Activated CD4-positive, CD25-positive, alpha-beta regulatory T cell treated with anti-CD3 and anti-CD28 coated beads, Interleukin-2, amount 50 U/mL, for 24 hours (primary cell): ENCODE results near the gene TBC1D4.
"Not testable (repeated sequence)": the region's sequence is repeated elsewhere in the genome, so short reads cannot be mapped to it uniquely, and the experiment has no call there.

Source experiments
- ATAC-seq, 2 donors: fragments of 150-1000 bp; cut with Tn5 transposase; one replicate each; pipeline ENCODE4 v1.10.0; 2021; ENCODE audit warnings: mild to moderate bottlenecking in 1 of 2, moderate library complexity in 1 of 2

The TBC1D4 gene

GRCh38 chr13:75312884-75313520 lies 169.0 kb downstream of the TBC1D4 start:
- peak; percentile 88 to 89 for ATAC-seq

GRCh38 chr13:75309981-75310580 lies 171.9 kb downstream of the TBC1D4 start:
- no peak for ATAC-seq

GRCh38 chr13:75308222-75308621 lies 173.7 kb downstream of the TBC1D4 start:
- ATAC-seq = peak; percentile 79

DNA sequence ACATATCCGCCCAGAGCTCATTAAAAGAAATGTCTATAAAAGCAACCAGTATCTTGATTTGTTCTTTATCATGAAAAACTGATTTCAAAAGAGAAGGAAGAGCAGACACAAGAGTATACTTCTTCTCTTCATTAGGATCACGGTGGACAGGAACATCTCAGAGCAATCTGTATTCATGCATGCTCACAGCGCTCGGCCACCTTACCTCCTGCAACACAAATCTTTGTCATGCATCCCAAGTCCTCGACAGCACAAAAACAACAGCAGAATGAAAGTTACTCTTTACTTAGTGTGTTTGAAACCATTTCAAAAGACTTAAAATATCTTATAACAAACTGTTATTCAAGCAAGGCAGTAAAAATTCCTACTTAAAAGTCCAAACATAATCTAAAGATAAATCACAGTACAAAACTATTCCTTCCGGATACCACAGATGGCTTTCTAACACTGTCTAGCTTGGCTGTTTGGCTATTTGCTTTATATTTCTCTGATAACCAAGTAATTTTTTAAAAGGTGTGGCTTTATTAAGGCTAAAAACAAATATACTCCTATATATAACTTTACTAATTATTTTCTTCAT lies 174.5 kb downstream of the TBC1D4 start:
- ATAC-seq = no peak

GRCh38 chr13:75306967-75307366 lies 175.0 kb downstream of the TBC1D4 start:
- ATAC-seq = not testable (repeated sequence)

GRCh38 chr13:75305059-75305458 lies 176.9 kb downstream of the TBC1D4 start:
- no peak for ATAC-seq

- ATAC-seq = no peak
Measured at GRCh38 chr13:75303263-75303662, 178.7 kb downstream of the TBC1D4 start.

- no peak for ATAC-seq
Measured at GRCh38 chr13:75302071-75302698, 179.8 kb downstream of the TBC1D4 start.

DNA sequence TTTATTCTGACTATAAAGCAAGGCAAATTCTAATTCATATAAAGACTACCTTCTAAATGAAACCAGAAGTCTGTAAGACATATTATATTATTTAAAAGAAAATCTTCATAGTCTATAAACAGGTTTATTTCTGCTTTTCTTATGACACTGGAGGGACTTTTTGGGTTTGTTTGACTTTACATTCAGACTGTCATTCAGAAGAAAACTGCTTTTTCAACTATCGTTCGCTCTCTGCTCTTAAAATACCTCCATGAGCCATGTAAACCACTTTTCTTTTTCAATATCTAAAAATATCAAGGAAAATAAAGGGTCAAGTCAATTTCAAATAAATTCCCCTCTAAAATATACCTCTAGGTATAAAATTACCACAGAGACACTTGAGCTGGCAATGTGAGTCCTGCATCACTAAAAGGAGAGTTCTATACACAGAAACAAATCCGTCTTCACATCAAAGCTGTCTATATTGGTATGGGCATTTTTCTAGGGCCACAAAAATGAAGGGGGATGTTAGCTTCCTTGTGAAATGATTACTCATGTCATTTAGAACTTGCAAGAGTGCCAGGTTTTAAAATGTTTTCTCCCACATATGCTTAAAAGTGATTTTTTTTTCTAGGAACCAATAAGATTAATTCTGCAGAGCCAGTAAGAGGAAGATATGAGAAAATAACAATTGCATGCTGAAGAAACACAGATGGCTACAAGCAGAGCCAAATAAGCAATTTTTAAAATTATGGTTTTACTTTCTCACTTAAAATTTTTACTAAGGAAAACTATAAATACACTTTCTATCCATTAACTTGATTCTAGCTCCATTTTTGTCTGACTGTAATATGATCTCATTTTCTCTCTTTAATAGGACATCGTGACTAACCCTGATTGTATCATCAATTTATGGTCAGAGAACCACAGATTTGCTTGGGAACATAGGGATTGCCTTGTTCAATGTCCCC lies 181.8 kb downstream of the TBC1D4 start:
- peak; percentile 89 to 91 for ATAC-seq

DNA sequence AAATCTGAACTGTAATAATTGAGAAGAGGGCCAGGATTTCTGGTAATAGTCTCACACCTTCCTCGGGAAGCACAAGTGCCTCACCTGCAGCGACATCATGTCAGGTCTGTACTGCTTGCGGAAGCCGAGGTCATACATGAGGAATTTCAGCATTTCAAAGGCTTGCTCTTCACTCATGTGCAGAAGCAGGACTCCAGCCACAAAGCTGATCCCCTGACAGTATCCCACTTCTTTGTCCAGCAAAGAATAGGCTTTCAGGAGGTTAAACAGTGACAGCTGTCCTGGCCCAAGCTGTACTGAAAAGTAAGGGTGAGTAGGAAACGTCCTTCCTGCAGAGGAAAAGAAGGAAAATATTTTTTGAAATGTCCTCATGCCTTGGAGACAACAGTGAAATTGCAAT lies 182.7 kb downstream of the TBC1D4 start:
- no peak for ATAC-seq

GRCh38 chr13:75296641-75297040 lies 185.3 kb downstream of the TBC1D4 start:
- ATAC-seq = no peak

- no peak for ATAC-seq
Measured at GRCh38 chr13:75295201-75295600, 186.8 kb downstream of the TBC1D4 start.

DNA sequence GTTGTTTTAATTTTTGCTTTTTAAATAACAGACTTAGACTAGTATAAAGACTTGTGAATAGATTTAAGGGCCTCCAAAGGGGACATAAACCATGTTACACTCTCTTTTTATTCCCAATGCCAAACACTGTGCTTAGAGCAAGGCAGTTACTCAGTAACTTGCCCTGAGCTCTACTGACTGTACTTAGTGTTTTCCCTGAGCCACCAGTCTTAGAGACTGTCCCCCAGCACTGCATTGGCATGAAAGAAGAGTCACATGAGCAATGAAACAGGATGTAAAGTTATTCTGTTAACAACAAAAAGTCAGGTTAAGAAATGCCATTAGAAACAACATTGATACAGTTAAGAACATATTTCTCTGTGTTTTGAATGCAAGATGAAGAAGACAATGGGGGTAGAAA lies 187.9 kb downstream of the TBC1D4 start:
- peak in 1 of 2 donors; percentile 69 for ATAC-seq

- ATAC-seq = no peak
Measured at GRCh38 chr13:75285310-75285709, 196.7 kb downstream of the TBC1D4 start.

DNA sequence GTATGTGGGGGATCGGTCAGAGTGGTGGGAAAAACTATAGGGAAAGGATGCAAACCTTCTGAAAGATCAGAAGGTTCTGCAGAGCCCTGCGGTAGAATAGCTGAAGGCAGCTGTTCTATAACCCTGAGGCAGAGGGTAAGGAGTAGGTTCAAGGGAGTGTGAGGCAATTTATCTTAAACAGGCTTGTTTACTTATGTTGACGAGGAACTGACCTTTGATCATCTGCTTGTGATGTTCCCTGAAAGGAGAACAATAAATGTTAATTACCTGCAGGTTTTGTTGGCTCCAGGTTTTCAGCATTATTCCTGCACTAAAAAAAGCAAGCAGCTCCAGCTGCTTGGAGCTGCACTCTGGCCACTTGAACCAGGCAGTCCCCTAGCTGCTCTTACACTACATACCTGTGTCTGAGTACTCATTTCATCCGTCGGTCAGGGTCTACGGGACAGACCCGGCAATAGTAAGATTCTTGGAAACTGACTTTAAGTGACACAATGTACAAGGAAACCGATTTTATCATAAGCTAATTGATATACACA lies 202.1 kb downstream of the TBC1D4 start:
- ATAC-seq = no peak

- ATAC-seq = not testable (repeated sequence)
Measured at GRCh38 chr13:75273695-75274094, 208.3 kb downstream of the TBC1D4 start.

DNA sequence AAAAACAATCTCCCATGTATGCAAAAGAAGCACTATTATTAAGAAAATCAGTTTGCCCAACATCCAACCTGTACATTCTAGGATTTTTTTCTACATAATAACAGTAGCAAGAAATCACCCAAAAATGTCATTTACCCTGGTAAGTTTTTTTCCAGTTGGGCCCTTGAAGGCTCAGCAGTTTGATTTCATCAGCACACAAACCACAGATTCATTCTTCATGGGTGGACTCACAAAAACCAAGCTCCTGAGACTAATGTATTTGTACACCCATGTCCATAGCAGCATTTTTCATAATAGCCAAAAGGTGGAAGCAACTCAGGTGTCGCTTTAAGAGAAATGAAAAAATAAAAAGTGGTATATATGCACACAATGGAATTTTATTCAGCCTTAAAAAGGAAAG lies 210.1 kb downstream of the TBC1D4 start:
- no peak for ATAC-seq

DNA sequence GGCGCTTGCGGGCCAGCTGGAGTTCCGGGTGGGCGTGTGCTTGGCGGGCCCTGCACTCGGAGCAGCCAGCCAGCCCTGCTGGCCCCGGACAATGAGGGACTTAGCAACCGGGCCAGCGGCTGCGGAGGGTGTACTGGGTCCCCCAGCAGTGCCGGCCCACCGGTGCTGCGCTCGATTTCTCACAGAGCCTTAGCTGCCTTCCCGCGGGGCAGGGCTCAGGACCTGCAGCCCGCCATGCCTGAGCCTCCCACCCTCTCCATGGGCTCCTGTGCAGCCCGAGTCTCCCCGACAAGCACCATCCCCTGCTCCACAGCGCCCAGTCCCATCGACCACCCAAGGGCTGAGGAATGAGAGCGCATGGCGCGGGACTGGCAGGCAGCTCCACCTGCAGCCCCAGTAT lies 213.5 kb downstream of the TBC1D4 start:
- ATAC-seq = not testable (repeated sequence)

GRCh38 chr13:75264611-75265010 lies 217.4 kb downstream of the TBC1D4 start:
- ATAC-seq = no peak

GRCh38 chr13:75263741-75264407 lies 218.1 kb downstream of the TBC1D4 start:
- ATAC-seq = peak in 1 of 2 donors; percentile 13

DNA sequence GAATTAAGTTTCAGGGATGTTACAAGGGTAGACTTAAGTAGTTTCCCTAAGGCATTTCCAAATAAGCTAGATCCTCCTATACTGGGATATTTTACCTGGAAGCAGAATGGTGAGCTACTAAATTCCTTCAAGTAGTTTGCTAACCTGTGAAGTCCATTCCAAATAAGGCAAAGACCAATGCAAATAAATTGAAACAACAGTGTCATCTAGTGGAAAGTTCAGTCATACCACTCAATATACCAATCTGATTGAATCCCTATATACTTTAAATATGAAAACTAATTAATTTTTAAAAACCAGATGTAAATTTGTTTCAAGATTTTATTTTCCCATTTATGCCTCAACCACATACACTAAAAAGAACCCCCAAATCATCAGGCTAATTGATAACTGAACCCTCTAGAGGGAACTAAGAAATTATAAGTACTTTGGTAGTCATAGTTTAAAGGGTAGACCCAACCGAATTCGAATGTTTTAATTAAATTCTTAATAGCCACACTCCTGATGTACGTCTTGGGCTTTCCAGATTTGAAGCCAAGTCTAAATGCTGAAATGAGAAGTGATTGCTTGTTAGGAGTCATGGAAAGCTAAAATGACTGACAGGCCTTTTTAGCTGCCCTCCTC lies 223.7 kb downstream of the TBC1D4 start:
- peak in 1 of 2 donors; percentile 37 for ATAC-seq
